Measurements from ENCODE around the gene PDGFA.

PDGFA gene

GRCh38 chr7:536231-536630 lies 16.6 kb upstream of the PDGFA start:
- no peak for DNase-seq (ENCODE audit: low read depth)

- no peak for DNase-seq (ENCODE audit: low read depth)
Measured at GRCh38 chr7:534959-535358, 15.3 kb upstream of the PDGFA start.

- no peak for DNase-seq (ENCODE audit: low read depth)
Measured at GRCh38 chr7:534075-534474, 14.4 kb upstream of the PDGFA start.

- DNase-seq (ENCODE audit: low read depth) = no peak
Measured at GRCh38 chr7:533266-533665, 13.6 kb upstream of the PDGFA start.

- DNase-seq (ENCODE audit: low read depth) = no peak
Measured at GRCh38 chr7:532379-533143, 12.9 kb upstream of the PDGFA start.

GRCh38 chr7:531777-532176 lies 12.1 kb upstream of the PDGFA start:
- no peak for DNase-seq (ENCODE audit: low read depth)

GRCh38 chr7:528451-528850 lies 8.8 kb upstream of the PDGFA start:
- DNase-seq (ENCODE audit: low read depth) = no peak

GRCh38 chr7:527723-528122 lies 8.1 kb upstream of the PDGFA start:
- no peak for DNase-seq (ENCODE audit: low read depth)

- DNase-seq (ENCODE audit: low read depth) = no peak
Measured at GRCh38 chr7:526460-527034, 6.9 kb upstream of the PDGFA start.

- no peak for DNase-seq (ENCODE audit: low read depth)
Measured at GRCh38 chr7:525740-526139, 6.1 kb upstream of the PDGFA start.

GRCh38 chr7:524800-525199 lies 5.2 kb upstream of the PDGFA start:
- DNase-seq (ENCODE audit: low read depth) = no peak

GRCh38 chr7:523347-524336 lies 4.0 kb upstream of the PDGFA start:
- no peak for DNase-seq (ENCODE audit: low read depth)

- DNase-seq (ENCODE audit: low read depth) = no peak
Measured at GRCh38 chr7:522951-523314, 3.3 kb upstream of the PDGFA start.

- no peak for DNase-seq (ENCODE audit: low read depth)
Measured at GRCh38 chr7:522071-522950, 2.7 kb upstream of the PDGFA start.

GRCh38 chr7:521221-522070 lies 1.8 kb upstream of the PDGFA start:
- no peak for DNase-seq (ENCODE audit: low read depth)

GRCh38 chr7:520503-521161 lies 986 bp upstream of the PDGFA start:
- DNase-seq (ENCODE audit: low read depth) = no peak

GRCh38 chr7:518630-519483 lies 789 bp downstream of the PDGFA start:
- no peak for DNase-seq (ENCODE audit: low read depth)

- DNase-seq (ENCODE audit: low read depth) = no peak
Measured at GRCh38 chr7:517774-518629, 1.6 kb downstream of the PDGFA start.
